GM19438 (cell line): ENCODE results near the gene BRICD5.
A peak's percentile ranks its signal among the peaks of the same experiment; 100 is the strongest.

Source experiments
- ATAC-seq: cut with Tn5 transposase; IDR thresholded peaks from one replicate; pipeline ENCODE4 v1.9.1; 2021; ENCODE audit warnings: low read depth; ENCODE audit not compliant: unreplicated experiment

Gene BRICD5

GRCh38 chr16:2223942-2224486, 13.4 kb upstream of the BRICD5 start:
- ATAC-seq = peak; percentile 8

- peak; percentile 92 for ATAC-seq
Measured at GRCh38 chr16:2223221-2223941, 12.7 kb upstream of the BRICD5 start, which contains the start of gene E4F1. Gene E4F1, plus strand, starts transcription at chr16:2223591. Its CDS starts 23 bp downstream, at chr16:2223614.

- no peak for ATAC-seq
Measured at GRCh38 chr16:2216330-2216729, 5.7 kb upstream of the BRICD5 start.

- peak; percentile 82 for ATAC-seq
Measured at GRCh38 chr16:2214719-2214968, 4.0 kb upstream of the BRICD5 start, which contains the start of gene PGP. Gene PGP, minus strand, starts transcription at chr16:2214840. Its CDS starts 63 bp downstream, at chr16:2214777.

- ATAC-seq = no peak
Measured at GRCh38 chr16:2213817-2214718, 3.4 kb upstream of the BRICD5 start.

GRCh38 chr16:2212362-2213324, 2.0 kb upstream of the BRICD5 start:
- no peak for ATAC-seq

GRCh38 chr16:2211923-2212347, 1.3 kb upstream of the BRICD5 start:
- ATAC-seq = no peak

GRCh38 chr16:2210009-2210332, 692 bp downstream of the BRICD5 start:
- ATAC-seq = no peak

GRCh38 chr16:2209258-2210008, 1.2 kb downstream of the BRICD5 start:
- no peak for ATAC-seq

- no peak for ATAC-seq
Measured at GRCh38 chr16:2208772-2209171, 1.9 kb downstream of the BRICD5 start.

- no peak for ATAC-seq
Measured at GRCh38 chr16:2208308-2208707, 2.4 kb downstream of the BRICD5 start.

- no peak for ATAC-seq
Measured at GRCh38 chr16:2207872-2208271, 2.8 kb downstream of the BRICD5 start.

- ATAC-seq = no peak
Measured at GRCh38 chr16:2206780-2207433, 3.8 kb downstream of the BRICD5 start.

- ATAC-seq = no peak
Measured at GRCh38 chr16:2206420-2206779, 4.3 kb downstream of the BRICD5 start.

- peak; percentile 11 for ATAC-seq
Measured at GRCh38 chr16:2205967-2206313, 4.7 kb downstream of the BRICD5 start.

- peak; percentile 66 for ATAC-seq
Measured at GRCh38 chr16:2205104-2205966, 5.3 kb downstream of the BRICD5 start, which contains the start of gene MLST8. Gene MLST8, plus strand, starts transcription at chr16:2205454. Its CDS starts 632 bp downstream, at chr16:2206086.

- no peak for ATAC-seq
Measured at GRCh38 chr16:2204416-2205103, 6.1 kb downstream of the BRICD5 start.
